AG08396 (cell line): ENCODE measurements around the gene SLC22A25.
"Not testable (repeated sequence)": the region's sequence is repeated elsewhere in the genome, so short reads cannot be mapped to it uniquely, and the experiment has no call there.

ENCODE experiments used
- DNase-seq: peaks from one replicate; pipeline ENCODE4 v3.0.0; 2012; ENCODE audit warnings: low spot score, mixed read lengths

Gene SLC22A25

GRCh38 chr11:63243533-63243932, at the start of gene SLC22A25:
TSS of gene SLC22A25 (minus strand) at chr11:63243599. CDS start at chr11:63229652, 13,947 bp downstream.
- DNase-seq = no peak

GRCh38 chr11:63290285-63290684, 46.9 kb upstream of the SLC22A25 start:
- no peak for DNase-seq

GRCh38 chr11:63289658-63290057, 46.3 kb upstream of the SLC22A25 start:
- DNase-seq = no peak

- no peak for DNase-seq
These were observed 39.2 kb upstream of the SLC22A25 start for GRCh38 chr11:63282579-63282978.

GRCh38 chr11:63280920-63281319, 37.5 kb upstream of the SLC22A25 start:
- no peak for DNase-seq

GRCh38 chr11:63277345-63277943, 34.0 kb upstream of the SLC22A25 start:
- no peak for DNase-seq

- DNase-seq = no peak
These were observed 31.4 kb upstream of the SLC22A25 start for GRCh38 chr11:63274776-63275175.

- no peak for DNase-seq
These were observed 30.3 kb upstream of the SLC22A25 start for GRCh38 chr11:63273685-63274084.

GRCh38 chr11:63262547-63262946, 19.1 kb upstream of the SLC22A25 start:
- no peak for DNase-seq

GRCh38 chr11:63251312-63251711, 7.9 kb upstream of the SLC22A25 start:
- DNase-seq = no peak

GRCh38 chr11:63250162-63251050, 7.0 kb upstream of the SLC22A25 start:
- DNase-seq = no peak

- DNase-seq = no peak
These were observed 5.6 kb upstream of the SLC22A25 start for GRCh38 chr11:63248966-63249365.

GRCh38 chr11:63247237-63248002, 4.0 kb upstream of the SLC22A25 start:
- DNase-seq = not testable (repeated sequence)

GRCh38 chr11:63246045-63246444, 2.6 kb upstream of the SLC22A25 start:
- DNase-seq = no peak

GRCh38 chr11:63244862-63245261, 1.5 kb upstream of the SLC22A25 start:
- no peak for DNase-seq

- DNase-seq = no peak
These were observed 1.2 kb downstream of the SLC22A25 start for GRCh38 chr11:63242089-63242781.

- DNase-seq = no peak
These were observed 2.5 kb downstream of the SLC22A25 start for GRCh38 chr11:63240791-63241379.

- no peak for DNase-seq
These were observed 3.3 kb downstream of the SLC22A25 start for GRCh38 chr11:63240098-63240497.

GRCh38 chr11:63239254-63239653, 4.1 kb downstream of the SLC22A25 start:
- no peak for DNase-seq

- DNase-seq = no peak
These were observed 6.0 kb downstream of the SLC22A25 start for GRCh38 chr11:63237413-63237812.
